LHCN-M2 (cell line): ENCODE measurements around the gene CAPN11. TPM values are rescaled to one million over a fixed set of nuclear protein-coding genes. Genes with fewer than 3 reads are reported as not detected.
"Not testable (repeated sequence)": the region's sequence is repeated elsewhere in the genome, so short reads cannot be mapped to it uniquely, and the experiment has no call there.

Experiments
- DNase-seq: peaks from one replicate; pipeline ENCODE4 v3.0.0-alpha.2; 2012; ENCODE audit warnings: low read depth
- total RNA-seq: library from RNA; depleted of rRNA; stranded (reverse); fragments of >200 nt; gene quantifications from 2 replicates; pipeline ENCODE4 v1.2.3, GENCODE V29; 2014

Gene CAPN11
- total RNA-seq, 1 experiment from 2014 or later = 0.06 TPM

- no peak for DNase-seq
Observed at GRCh38 chr6:44180886-44181285, 22.3 kb downstream of the CAPN11 start.

- DNase-seq = not testable (repeated sequence)
Observed at GRCh38 chr6:44181784-44182183, 23.2 kb downstream of the CAPN11 start.

- DNase-seq = no peak
Observed at GRCh38 chr6:44182911-44183390, 24.3 kb downstream of the CAPN11 start.

GRCh38 chr6:44183783-44184182, 25.2 kb downstream of the CAPN11 start:
- no peak for DNase-seq

GRCh38 chr6:44185356-44185755, 26.7 kb downstream of the CAPN11 start:
- DNase-seq = not testable (repeated sequence)

GRCh38 chr6:44185953-44186634, 27.5 kb downstream of the CAPN11 start:
- DNase-seq = no peak

GRCh38 chr6:44186635-44187025, 28.0 kb downstream of the CAPN11 start:
- DNase-seq = no peak

GRCh38 chr6:44188819-44189218, 30.2 kb downstream of the CAPN11 start:
- no peak for DNase-seq

- no peak for DNase-seq
Observed at GRCh38 chr6:44189257-44189656, 30.6 kb downstream of the CAPN11 start.

GRCh38 chr6:44190715-44191114, 32.1 kb downstream of the CAPN11 start:
- DNase-seq = no peak

GRCh38 chr6:44192428-44193041, 33.9 kb downstream of the CAPN11 start:
- DNase-seq = no peak

- no peak for DNase-seq
Observed at GRCh38 chr6:44193307-44193910, 34.8 kb downstream of the CAPN11 start.

GRCh38 chr6:44194326-44194725, 35.7 kb downstream of the CAPN11 start:
- DNase-seq = no peak

- DNase-seq = not testable (repeated sequence)
Observed at GRCh38 chr6:44196351-44196750, 37.7 kb downstream of the CAPN11 start.

- DNase-seq = no peak
Observed at GRCh38 chr6:44198684-44199083, 40.1 kb downstream of the CAPN11 start.

- no peak for DNase-seq
Observed at GRCh38 chr6:44199883-44200282, 41.3 kb downstream of the CAPN11 start.

GRCh38 chr6:44201200-44201599, 42.6 kb downstream of the CAPN11 start:
- DNase-seq = no peak

GRCh38 chr6:44201638-44202303, 43.2 kb downstream of the CAPN11 start:
- DNase-seq = no peak

GRCh38 chr6:44202332-44202971, 43.8 kb downstream of the CAPN11 start:
- DNase-seq = no peak

- no peak for DNase-seq
Observed at GRCh38 chr6:44202972-44203750, 44.5 kb downstream of the CAPN11 start.

- no peak for DNase-seq
Observed at GRCh38 chr6:44203955-44204354, 45.3 kb downstream of the CAPN11 start.
